Transverse colon (tissue), 4 donors: Measurements from ENCODE around the gene DISC1. TPM values are rescaled to one million over a fixed set of nuclear protein-coding genes. Genes with fewer than 3 reads are reported as not detected.

Experiments used
- DNase-seq: peaks from one replicate; pipeline ENCODE4 v3.0.0-alpha.2; 2019
- H3K27ac ChIP-seq, 4 donors: fragments of 200-600 bp; sonication (generic); 2 replicates each; pipeline ENCODE4 v1.5.1; 2016 to 2018; ENCODE audit warnings: inconsistent platforms in 4 of 4
- H3K27me3 ChIP-seq: fragments of 200-600 bp; sonication (generic); 2 replicates; pipeline ENCODE4 v1.5.1; 2017; ENCODE audit warnings: inconsistent platforms
- H3K36me3 ChIP-seq, 4 donors: fragments of 200-600 bp; sonication (generic); 2 replicates each; pipeline ENCODE4 v1.5.1; 2017 to 2019; ENCODE audit warnings: inconsistent platforms in 4 of 4
- H3K4me1 ChIP-seq, 4 donors: fragments of 200-600 bp; sonication (generic); 2 replicates each; pipeline ENCODE4 v1.5.1; 2017 to 2020; ENCODE audit warnings: inconsistent platforms in 4 of 4
- H3K4me3 ChIP-seq, 4 donors: fragments of 200-600 bp; sonication (generic); 1 replicate in 1 of 4; 2 replicates in 3 of 4; pipeline versions ENCODE4 v1.5.1 to v1.6.1; 2017 to 2019; ENCODE audit warnings: inconsistent platforms in 4 of 4
- H3K9me3 ChIP-seq, 2 donors: fragments of 200-600 bp; sonication (generic); 2 replicates each; pipeline ENCODE4 v1.5.1; 2017 to 2019; ENCODE audit warnings: inconsistent platforms in 2 of 2
- EP300 ChIP-seq: sonication (generic); formaldehyde crosslinking; IDR thresholded peaks from one replicate; pipeline ENCODE4 v1.6.1; 2017; ENCODE audit warnings: antibody characterized with exemption, low read depth
- POLR2A ChIP-seq: fragments of 450-650 bp; IDR thresholded peaks from one replicate; pipeline ENCODE4 v1.6.1; 2016; ENCODE audit warnings: antibody characterized with exemption, mild to moderate bottlenecking, moderate library complexity
- POLR2AphosphoS5 ChIP-seq, 3 donors: sonication (generic); formaldehyde crosslinking; IDR thresholded peaks; one replicate each; pipeline ENCODE4 v1.6.1; 2016; ENCODE audit warnings: antibody characterized with exemption in 3 of 3
- WGBS, 2 donors: methylation state at CpG; one replicate each; pipeline ENCODE4 v1.1.5; 2018; ENCODE audit warnings: low coverage in 1 of 2; 5-methylcytosine and 5-hydroxymethylcytosine counted together
- in situ Hi-C, 4 donors: fragments of 200-750 bp; cut with MboI; loops; one replicate each; pipeline versions ENCODE4 v1.15.0 to v1.15.1; 2017; ENCODE audit warnings: low sequenced_read_pairs in 3 of 4, low pct_ligation_motif_present in 1 of 4, low pct_unique_long_range_greater_than_20kb in 1 of 4
- intact Hi-C: fragments of 100-400 bp; cut with DNase I; formaldehyde crosslinking; loops from one replicate; pipeline ENCODE4 v1.15.1; 2023; ENCODE audit warnings: low total_unique reads
- small RNA-seq, 4 donors: library from RNA; depleted of rRNA; stranded (forward); fragments of <200 nt; gene quantifications; one replicate each; pipeline ENCODE3, GENCODE V24; 2016
- total RNA-seq, 4 donors: library from RNA; depleted of rRNA; stranded (reverse); fragments of >200 nt; gene quantifications; one replicate each; pipeline ENCODE4 v1.1.0, GENCODE V29; 2016
- TF ChIP-seq, protein P1 (sequence below), 5 experiments: fragments of 200-600 bp in 3 of 5; fragments of 450-650 bp in 2 of 5; sonication (generic) in 3 of 5; IDR thresholded peaks; 1 replicate in 2 of 5; 2 replicates in 3 of 5; pipeline ENCODE4 v1.5.1; 2016 to 2017; ENCODE audit warnings: antibody characterized with exemption in 5 of 5, inconsistent platforms in 3 of 5, mild to moderate bottlenecking in 2 of 5, moderate library complexity in 1 of 5

Gene DISC1
- total RNA-seq, 4 donors from 2014 or later: 7.8 to 20.3 (median 11.5) TPM

DNA sequence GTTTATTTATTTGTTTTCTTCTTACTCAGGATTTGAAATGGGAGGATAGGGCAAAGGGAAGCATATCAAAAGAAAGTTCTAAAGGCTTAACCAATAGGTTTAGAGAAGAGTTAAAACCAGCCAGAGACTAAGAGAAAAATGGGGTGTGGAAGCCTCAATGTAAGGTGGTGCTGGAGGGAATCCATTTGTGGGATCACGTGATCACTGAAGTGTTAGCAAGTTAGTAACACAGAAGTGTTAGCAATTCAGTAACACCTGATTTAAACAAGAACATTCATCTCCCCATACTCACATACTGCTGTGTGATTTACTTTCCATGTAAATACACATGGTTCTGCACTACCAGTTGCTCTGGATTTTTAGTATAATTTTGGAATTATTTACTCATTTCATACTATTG is 451.2 kb downstream of the DISC1 start:
- Histone ChIP-seq H3K27me3 (no peaks in the 10 kb centered on the region), H3K36me3 (no peaks in the 10 kb centered on the region), H3K4me3 (no peak overlapping the region), H3K27ac (no peak overlapping the region), H3K9me3 (peaks cover 0 to 4% of the 10 kb centered on the region in 2 donors), H3K4me1 (no peaks in the 10 kb centered on the region)
- in situ Hi-C loops: no loop called here
- intact Hi-C loops: no loop called here
- TF ChIP-seq, protein P1, sequence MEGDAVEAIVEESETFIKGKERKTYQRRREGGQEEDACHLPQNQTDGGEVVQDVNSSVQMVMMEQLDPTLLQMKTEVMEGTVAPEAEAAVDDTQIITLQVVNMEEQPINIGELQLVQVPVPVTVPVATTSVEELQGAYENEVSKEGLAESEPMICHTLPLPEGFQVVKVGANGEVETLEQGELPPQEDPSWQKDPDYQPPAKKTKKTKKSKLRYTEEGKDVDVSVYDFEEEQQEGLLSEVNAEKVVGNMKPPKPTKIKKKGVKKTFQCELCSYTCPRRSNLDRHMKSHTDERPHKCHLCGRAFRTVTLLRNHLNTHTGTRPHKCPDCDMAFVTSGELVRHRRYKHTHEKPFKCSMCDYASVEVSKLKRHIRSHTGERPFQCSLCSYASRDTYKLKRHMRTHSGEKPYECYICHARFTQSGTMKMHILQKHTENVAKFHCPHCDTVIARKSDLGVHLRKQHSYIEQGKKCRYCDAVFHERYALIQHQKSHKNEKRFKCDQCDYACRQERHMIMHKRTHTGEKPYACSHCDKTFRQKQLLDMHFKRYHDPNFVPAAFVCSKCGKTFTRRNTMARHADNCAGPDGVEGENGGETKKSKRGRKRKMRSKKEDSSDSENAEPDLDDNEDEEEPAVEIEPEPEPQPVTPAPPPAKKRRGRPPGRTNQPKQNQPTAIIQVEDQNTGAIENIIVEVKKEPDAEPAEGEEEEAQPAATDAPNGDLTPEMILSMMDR (IDR thresholded peaks at IDR 0.05): no peak
- TF ChIP-seq POLR2A (no peak), EP300 (no peak), POLR2AphosphoS5 (IDR thresholded peaks at IDR 0.05) (no peak)
- WGBS, 2 donors: 89 to 97% methylated on average over 1 of the region's 1 CpG
- no peak for DNase-seq

DNA sequence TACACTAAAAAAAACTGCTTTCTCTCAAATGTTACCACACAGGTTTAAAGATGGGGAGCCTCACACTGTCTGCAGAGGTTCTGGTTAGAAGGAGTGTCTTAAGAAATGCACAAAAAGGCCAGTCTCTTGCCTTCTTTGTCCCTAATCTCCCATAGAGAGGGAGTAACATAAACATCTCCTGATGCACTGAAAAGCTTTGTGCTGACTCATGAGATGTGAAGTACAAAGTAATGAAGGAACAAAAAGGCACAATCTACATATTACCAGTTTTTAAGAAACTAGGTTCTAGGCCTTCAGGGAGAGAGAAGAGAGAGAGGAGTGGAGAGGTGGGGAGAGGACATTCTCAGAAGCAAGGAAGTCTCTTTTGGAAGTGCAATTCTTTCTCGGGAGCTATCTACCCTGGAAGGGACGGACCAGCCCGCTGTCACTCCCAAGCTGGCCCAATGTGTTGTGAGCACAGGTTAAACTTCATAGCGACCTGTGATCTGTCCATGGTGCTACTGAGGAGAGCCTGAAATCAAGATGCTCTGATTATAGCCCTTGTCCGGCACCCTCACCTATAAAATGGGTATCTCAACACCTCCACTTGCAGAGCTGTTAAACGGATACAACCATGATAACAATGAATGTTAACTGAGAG is 458.1 kb downstream of the DISC1 start:
- DNase-seq: no peak
- H3K36me3 ChIP-seq: no peaks in the 10 kb centered on the region

DNA sequence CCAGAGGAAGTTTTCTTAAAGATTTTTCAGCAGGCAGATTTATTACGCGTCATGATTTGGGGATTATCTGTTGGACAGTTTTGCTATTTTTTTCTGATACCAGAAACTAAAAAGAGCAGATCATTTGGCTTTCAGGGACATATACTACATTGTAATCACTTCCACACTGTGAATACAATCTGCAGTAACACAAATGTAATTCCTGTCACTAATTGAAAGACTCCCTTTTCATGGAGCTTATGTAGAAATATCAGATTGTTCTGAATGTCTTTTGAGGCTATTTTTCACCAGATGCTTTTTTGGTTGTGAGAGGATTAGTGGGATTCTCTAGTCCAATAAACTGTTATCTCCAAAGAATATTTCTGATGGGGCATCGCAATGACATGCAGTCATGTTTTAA is 464.2 kb downstream of the DISC1 start:
- intact Hi-C loops: no loop called here
- H3K36me3 ChIP-seq: no peaks in the 10 kb centered on the region
- H3K4me1 ChIP-seq: no peaks in the 10 kb centered on the region
- H3K9me3 ChIP-seq: no peaks in the 10 kb centered on the region
- no peak for DNase-seq
- in situ Hi-C loops: no loop called here
- H3K27ac ChIP-seq: no peak overlapping the region
- no peak overlapping the region for H3K4me3 ChIP-seq
- H3K27me3 ChIP-seq: no peaks in the 10 kb centered on the region
- 76 to 77% methylated on average over 3 of the region's 3 CpGs for WGBS, 2 donors
- TF ChIP-seq EP300 (no peak), POLR2A (no peak), POLR2AphosphoS5 (IDR thresholded peaks at IDR 0.05) (no peak)
- TF ChIP-seq, protein P1 (IDR thresholded peaks at IDR 0.05): no peak

More for the DNA sequence above, 458.1 kb downstream of the DISC1 start:
- in situ Hi-C loops (no loop called here), intact Hi-C loops (no loop called here)
- no peaks in the 10 kb centered on the region for H3K4me1 ChIP-seq
- TF ChIP-seq POLR2AphosphoS5 (IDR thresholded peaks at IDR 0.05): no peak
- no peak for TF ChIP-seq EP300
- no peak for TF ChIP-seq POLR2A
- TF ChIP-seq, protein P1 (IDR thresholded peaks at IDR 0.05): no peak
- 43% methylated on average over 6 of the region's 6 CpGs; no CpG with 5 or more reads in 1 of the 2 donors for WGBS, 2 donors
- no peak overlapping the region for H3K4me3 ChIP-seq
- no peaks in the 10 kb centered on the region for H3K27me3 ChIP-seq
- peaks cover 0 to 4% of the 10 kb centered on the region in 2 donors for H3K9me3 ChIP-seq
- no peak overlapping the region for H3K27ac ChIP-seq

Small RNA genes within 50 kb of the gene (small RNA-seq; reads per million reads assigned to genes)
- gene RF02102 (0 reads per million in 4 donors), gene RNU5A-5P (0 to 0.95 (median 0.23) reads per million in 4 donors)

Other genes starting within 250 kb of the DISC1 start
- 10 to 100 TPM; 40.2 to 69.2 (median 51.7) TPM for gene EGLN1, start 204.5 kb upstream of the DISC1 start, total RNA-seq
- 10 to 100 TPM in 3 of 4 donors, 1 to 10 TPM in 1; 8.2 to 27.0 (median 17.3) TPM for gene TSNAX, start 98.1 kb upstream of the DISC1 start, total RNA-seq